Activated T-cell treated with anti-CD3 and anti-CD28 coated beads, Interleukin-2, amount 50 U/mL, for 24 hours (primary cell): ENCODE data around the gene KDM5A.
"Not testable (repeated sequence)": the region's sequence is repeated elsewhere in the genome, so short reads cannot be mapped to it uniquely, and the experiment has no call there.

Experiments used
- DNase-seq: peaks from one replicate; pipeline ENCODE4 v3.0.0-alpha.2; 2020
- H3K27ac Mint-ChIP-seq: 2 replicates; pipeline ENCODE4 v1.8.0; 2020; ENCODE audit warnings: mild to moderate bottlenecking, mixed read lengths
- H3K27me3 Mint-ChIP-seq: 2 replicates; pipeline ENCODE4 v1.8.0; 2020; ENCODE audit warnings: mixed read lengths
- H3K36me3 Mint-ChIP-seq: 2 replicates; pipeline ENCODE4 v1.8.0; 2020; ENCODE audit warnings: low read depth, mixed read lengths
- H3K4me1 Mint-ChIP-seq: 2 replicates; pipeline ENCODE4 v1.8.0; 2020; ENCODE audit warnings: low read depth, mixed read lengths
- H3K4me3 Mint-ChIP-seq: 2 replicates; pipeline ENCODE4 v1.8.0; 2020; ENCODE audit warnings: mild to moderate bottlenecking, moderate library complexity, mixed read lengths
- H3K9me3 Mint-ChIP-seq: 2 replicates; pipeline ENCODE4 v1.8.0; 2020; ENCODE audit warnings: mixed read lengths

KDM5A gene

DNA sequence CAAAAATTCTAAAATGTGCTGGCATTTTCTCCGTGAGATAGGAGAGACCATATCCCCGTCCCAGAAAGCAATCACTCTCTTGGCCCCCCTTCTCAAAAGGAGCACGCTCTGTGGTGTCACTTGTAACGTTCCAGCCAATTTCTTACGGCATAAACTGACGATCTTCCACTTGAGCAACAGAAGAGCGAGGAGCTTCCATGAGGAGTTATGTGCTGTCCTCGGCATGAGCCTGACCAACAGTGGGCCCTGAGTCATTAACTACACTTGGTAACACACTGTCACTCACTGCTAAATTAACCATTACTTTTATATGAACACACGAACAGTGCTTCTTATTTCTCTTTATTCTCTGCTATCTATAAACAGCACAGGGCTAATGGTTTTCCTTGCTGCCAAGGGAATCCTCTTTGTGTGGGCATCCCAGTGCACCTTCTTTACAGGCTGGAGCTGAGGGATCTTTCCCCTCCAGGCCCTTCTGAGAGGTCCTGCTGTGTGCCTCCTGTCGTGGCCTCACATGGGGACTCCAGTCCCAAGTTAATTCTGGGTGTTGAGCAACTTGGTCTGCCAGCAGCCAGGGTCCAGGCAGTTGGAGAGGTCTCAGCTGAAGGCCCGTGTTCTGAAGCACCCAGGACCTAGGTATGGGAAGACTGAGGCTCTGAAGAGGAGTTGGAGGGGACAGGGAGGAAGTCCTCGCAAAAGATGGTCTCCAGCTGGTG, 135.8 kb downstream of the KDM5A start:
- H3K27me3 Mint-ChIP-seq, result peaks cover 42% of the 10 kb centered on the region

DNA sequence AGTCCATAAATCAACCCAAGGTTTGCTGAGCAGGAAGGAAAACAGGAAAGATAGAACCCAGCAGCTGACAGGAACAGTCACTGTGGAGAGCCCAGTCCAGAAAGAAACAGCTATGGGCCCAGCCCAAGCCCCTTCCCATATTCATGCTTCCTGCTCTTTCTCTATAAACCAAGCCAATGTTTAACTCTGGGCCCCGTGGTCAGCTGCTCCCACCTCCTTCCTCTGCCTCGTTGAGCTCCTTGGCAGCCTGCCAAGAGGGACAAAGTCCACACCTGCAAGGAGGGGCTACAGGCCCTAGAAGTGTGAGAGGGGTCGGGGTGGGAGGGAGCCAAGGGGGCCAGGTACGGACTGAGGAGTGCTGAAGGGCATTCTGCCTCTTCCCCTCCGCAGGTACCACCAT, 136.5 kb downstream of the KDM5A start:
- no peaks in the 10 kb centered on the region for H3K36me3 Mint-ChIP-seq
- peaks cover 36% of the 10 kb centered on the region for H3K27me3 Mint-ChIP-seq
- peaks cover 6% of the 10 kb centered on the region for H3K9me3 Mint-ChIP-seq
- DNase-seq, result no peak
- no peak overlapping the region for H3K27ac Mint-ChIP-seq
- H3K4me3 Mint-ChIP-seq, result no peak overlapping the region
- H3K4me1 Mint-ChIP-seq, result no peaks in the 10 kb centered on the region

More for the DNA sequence above, 135.8 kb downstream of the KDM5A start:
- Mint-ChIP-seq H3K4me1 (no peaks in the 10 kb centered on the region), H3K9me3 (peaks cover 1% of the 10 kb centered on the region), H3K27ac (no peak overlapping the region), H3K4me3 (no peak overlapping the region), H3K36me3 (no peaks in the 10 kb centered on the region)
- no peak for DNase-seq

DNA sequence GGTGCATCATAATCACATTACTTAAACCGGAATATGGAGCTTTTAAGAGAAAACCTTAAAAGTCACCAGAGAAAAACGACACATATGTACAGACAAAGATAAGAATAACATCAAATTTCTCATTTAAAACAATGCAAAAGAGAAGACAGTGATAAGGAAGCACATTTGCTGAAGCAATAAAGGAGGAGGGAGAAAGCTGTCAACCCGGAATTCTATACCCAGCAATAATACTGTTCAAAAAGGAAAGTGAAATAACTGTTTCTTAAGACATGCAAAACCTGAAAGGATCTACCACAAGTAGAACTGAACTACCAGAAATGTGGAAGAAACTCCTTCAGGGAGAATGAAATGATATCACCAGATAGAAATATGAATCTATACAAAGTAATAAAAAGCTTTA, 141.8 kb downstream of the KDM5A start:
- Mint-ChIP-seq H3K4me1 (no peaks in the 10 kb centered on the region), H3K36me3 (no peaks in the 10 kb centered on the region)

DNA sequence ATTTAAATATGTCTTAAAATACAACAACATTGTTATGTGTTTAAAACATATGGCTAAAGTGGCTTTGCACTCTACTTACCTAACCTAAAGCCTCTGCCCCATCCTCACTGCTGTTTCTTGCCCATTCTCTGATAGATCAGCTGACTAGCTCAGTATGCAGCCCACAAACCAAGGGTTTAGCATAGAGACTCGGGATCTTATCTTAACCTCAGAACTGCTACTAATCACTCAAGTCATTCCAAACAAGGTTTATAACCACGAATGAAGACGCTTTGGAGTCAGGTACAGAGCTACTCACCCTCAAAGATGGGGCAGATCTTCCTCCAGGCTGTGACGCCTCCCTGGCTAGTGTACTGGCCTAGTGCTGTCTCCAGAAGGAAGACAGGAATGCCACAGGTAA, 145.7 kb downstream of the KDM5A start:
- no peaks in the 10 kb centered on the region for H3K4me1 Mint-ChIP-seq
- no peak for DNase-seq
- H3K4me3 Mint-ChIP-seq, result no peak overlapping the region
- H3K36me3 Mint-ChIP-seq, result no peaks in the 10 kb centered on the region
- H3K27ac Mint-ChIP-seq, result no peak overlapping the region
- peaks cover 19% of the 10 kb centered on the region for H3K27me3 Mint-ChIP-seq
- peaks cover 17% of the 10 kb centered on the region for H3K9me3 Mint-ChIP-seq

More for the DNA sequence above, 141.8 kb downstream of the KDM5A start:
- no peak overlapping the region for H3K27ac Mint-ChIP-seq
- H3K27me3 Mint-ChIP-seq, result peaks cover 15% of the 10 kb centered on the region
- no peak overlapping the region for H3K4me3 Mint-ChIP-seq
- peaks cover 18% of the 10 kb centered on the region for H3K9me3 Mint-ChIP-seq
- DNase-seq, result no peak

DNA sequence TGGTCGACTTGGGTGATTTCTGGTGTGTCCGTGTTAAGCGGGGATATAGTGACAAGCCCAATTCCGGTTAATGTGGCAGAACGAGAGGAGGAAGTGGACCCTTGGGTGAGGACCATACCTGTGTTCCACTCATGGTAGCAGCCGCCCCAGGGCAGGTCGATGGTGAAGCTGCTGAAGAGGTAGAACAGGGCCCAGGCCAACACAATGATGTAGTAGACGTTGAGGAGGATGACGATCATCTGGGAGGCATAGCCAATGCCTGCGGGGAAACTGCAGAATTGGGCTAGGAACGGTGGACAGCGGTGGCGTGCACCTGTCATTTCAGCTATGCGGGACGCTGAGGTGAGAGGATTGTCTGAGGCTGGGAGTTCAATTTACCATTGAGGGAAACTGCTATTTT, 146.6 kb downstream of the KDM5A start:
- H3K36me3 Mint-ChIP-seq, result no peaks in the 10 kb centered on the region
- no peaks in the 10 kb centered on the region for H3K4me1 Mint-ChIP-seq
- DNase-seq, result no peak
- no peak overlapping the region for H3K4me3 Mint-ChIP-seq
- H3K27me3 Mint-ChIP-seq, result peaks cover 19% of the 10 kb centered on the region
- H3K9me3 Mint-ChIP-seq, result peaks cover 12% of the 10 kb centered on the region
- H3K27ac Mint-ChIP-seq, result no peak overlapping the region

DNA sequence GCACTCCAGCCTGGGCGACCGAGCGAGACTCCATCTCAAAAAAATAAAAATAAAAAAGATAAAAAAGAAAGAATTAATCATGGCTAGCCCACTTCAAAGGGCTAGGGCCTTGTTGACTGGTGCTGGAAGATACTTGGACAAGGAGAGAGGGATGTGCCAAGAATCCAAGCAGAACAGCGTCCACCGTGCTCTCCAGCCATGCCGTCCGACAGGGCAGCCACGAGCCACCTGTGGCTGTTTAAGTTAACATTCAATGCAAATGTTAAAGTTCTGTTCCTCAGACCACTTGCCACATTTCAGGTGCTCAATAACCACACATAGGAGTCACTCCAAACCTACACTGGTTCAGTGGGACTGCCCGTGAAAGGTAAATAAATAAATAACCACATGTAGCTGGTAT, 147.9 kb downstream of the KDM5A start:
- peaks cover 21% of the 10 kb centered on the region for H3K27me3 Mint-ChIP-seq
- no peaks in the 10 kb centered on the region for H3K4me1 Mint-ChIP-seq

DNA sequence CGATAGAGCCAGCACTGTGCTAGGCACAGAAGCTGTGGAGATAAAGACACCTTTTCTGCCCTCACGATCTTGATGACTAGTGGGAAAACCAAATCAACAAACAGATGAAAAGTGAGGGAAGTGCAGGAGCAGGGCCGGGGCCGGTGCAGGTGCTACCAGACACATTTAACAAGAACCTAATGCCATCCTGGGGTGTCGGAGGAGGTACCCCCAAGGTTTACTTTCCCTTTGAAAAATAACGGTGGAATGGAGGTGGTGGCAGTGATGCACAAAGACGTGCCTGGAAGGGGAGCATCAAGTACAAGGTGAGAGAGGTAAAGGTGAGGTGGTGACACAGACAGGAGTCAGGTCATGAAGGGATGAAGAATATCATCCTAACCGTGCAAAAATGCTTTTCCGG, 148.6 kb downstream of the KDM5A start:
- Mint-ChIP-seq H3K4me3 (no peak overlapping the region), H3K36me3 (no peaks in the 10 kb centered on the region), H3K9me3 (peaks cover 12% of the 10 kb centered on the region), H3K27me3 (peaks cover 21% of the 10 kb centered on the region), H3K27ac (no peak overlapping the region), H3K4me1 (no peaks in the 10 kb centered on the region)
- DNase-seq, result no peak

More for the DNA sequence above, 147.9 kb downstream of the KDM5A start:
- H3K9me3 Mint-ChIP-seq, result peaks cover 8% of the 10 kb centered on the region
- no peak overlapping the region for H3K27ac Mint-ChIP-seq
- no peak overlapping the region for H3K4me3 Mint-ChIP-seq
- no peak for DNase-seq
- H3K36me3 Mint-ChIP-seq, result no peaks in the 10 kb centered on the region

DNA sequence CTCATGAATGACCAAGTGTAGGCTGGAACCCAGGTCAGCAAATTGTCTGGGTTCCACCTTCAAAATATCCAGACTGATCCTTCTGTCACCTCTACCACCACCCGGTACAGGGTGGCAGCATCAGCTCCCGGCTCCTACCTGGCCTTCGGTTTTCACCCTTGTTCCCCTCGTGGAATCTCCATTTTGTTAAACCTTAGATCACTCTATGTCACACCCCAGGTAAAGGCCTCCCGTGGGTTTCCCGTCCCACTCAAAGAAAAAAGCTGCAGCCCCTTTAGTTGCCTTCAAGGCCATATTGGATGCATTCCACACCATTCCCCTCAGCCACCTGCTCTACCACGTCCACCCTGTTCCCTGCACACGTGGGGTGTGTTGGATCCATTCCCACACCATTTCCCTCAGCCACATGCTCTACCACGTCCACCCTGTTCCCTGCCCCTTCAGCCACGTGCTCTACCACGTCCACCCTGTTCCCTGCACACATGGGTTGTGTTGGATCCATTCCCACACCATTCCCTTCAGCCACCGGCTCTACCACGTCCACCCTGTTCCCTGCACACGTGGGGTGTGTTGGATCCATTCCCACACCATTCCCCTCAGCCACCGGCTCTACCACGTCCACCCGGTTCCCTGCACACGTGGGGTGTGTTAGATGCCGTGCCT, 150.3 kb downstream of the KDM5A start:
- H3K4me3 Mint-ChIP-seq, result no peak overlapping the region
- no peak for DNase-seq
- no peaks in the 10 kb centered on the region for H3K36me3 Mint-ChIP-seq
- H3K9me3 Mint-ChIP-seq, result peaks cover 11% of the 10 kb centered on the region
- peaks cover 18% of the 10 kb centered on the region for H3K27me3 Mint-ChIP-seq
- H3K4me1 Mint-ChIP-seq, result no peaks in the 10 kb centered on the region
- no peak overlapping the region for H3K27ac Mint-ChIP-seq

DNA sequence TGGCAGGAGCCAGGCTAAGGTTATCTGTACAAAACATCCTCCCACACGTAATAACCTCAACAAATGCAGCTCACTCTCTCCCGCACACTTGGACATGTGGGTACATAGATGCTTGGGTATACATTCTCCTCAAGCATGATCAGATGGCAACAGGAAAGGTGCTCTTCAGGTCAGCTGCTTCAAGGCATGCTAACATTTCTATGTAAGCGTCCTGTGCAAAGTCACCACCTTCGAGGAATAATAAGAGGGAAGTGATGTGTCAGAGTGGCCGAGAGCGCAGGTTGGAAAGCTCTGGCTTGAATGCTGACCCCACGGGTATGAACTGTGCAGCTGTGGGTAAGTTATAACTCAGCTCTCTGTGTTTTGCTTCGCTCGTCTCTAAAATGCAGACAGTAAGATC, 151.0 kb downstream of the KDM5A start:
- H3K4me3 Mint-ChIP-seq, result no peak overlapping the region
- no peak overlapping the region for H3K27ac Mint-ChIP-seq
- DNase-seq, result no peak
- H3K36me3 Mint-ChIP-seq, result no peaks in the 10 kb centered on the region
- H3K9me3 Mint-ChIP-seq, result peaks cover 11% of the 10 kb centered on the region
- no peaks in the 10 kb centered on the region for H3K4me1 Mint-ChIP-seq
- peaks cover 13% of the 10 kb centered on the region for H3K27me3 Mint-ChIP-seq

DNA sequence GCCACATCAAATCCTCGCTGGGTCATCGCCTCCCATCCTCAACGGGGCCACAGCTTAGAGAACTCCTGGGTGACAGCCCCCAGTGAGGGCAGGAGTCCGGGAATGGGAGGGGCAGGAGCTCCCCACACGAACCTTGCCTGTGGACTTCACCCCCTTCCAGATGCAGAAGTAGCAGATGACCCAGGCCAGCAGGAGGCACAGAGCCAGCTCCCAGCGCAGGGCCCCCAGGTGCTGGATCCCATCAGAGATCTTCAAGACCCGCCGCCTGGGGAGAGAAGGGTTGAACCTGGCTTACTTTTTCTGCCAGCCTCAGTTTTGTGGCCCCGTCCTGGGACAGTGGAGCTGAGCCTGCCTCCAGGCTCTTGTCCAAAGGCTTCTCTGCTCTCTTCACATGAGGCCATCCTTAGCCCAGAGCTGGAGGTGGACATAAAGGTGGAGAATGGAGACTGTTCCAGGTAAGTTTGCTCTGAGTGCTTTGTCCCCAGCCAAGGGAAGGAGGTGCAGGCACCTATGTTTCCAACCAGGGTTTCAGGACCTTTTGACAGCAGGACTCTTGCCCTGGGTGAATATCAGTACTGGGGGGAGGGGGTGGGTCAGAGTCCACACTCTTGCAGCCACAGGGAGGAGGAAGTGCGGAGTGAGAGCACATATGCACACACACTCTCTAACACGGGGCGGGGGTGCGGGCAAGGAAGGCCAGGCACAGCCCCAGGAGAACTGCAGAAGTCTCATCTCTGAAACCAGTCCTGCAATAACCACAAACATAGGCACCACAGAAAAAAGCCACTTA, 151.9 kb downstream of the KDM5A start:
- Mint-ChIP-seq H3K4me3 (no peak overlapping the region), H3K36me3 (no peaks in the 10 kb centered on the region), H3K27me3 (peaks cover 8% of the 10 kb centered on the region), H3K27ac (no peak overlapping the region), H3K9me3 (peaks cover 11% of the 10 kb centered on the region), H3K4me1 (no peaks in the 10 kb centered on the region)
- no peak for DNase-seq

DNA sequence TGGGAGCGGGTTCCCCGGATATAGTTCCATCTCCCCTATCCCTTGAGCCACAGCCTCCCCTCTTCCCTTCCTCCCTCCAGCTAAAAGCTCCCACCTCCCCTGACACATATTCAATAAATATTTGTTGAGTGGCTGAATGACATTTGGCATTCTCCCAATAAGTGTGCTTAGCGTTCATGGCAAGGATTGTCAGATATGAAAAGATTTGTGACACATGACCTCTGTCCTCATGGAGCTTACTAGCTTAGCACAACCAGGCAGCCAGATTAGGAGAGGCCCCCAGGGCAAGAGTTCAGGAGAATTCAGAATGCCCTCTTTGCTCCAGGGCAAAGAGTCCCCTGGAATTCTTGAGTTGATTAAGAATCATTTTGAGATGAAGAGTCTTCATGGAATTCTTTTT, 152.7 kb downstream of the KDM5A start:
- peaks cover 6% of the 10 kb centered on the region for H3K27me3 Mint-ChIP-seq
- H3K9me3 Mint-ChIP-seq, result peaks cover 11% of the 10 kb centered on the region
- no peaks in the 10 kb centered on the region for H3K36me3 Mint-ChIP-seq
- no peak overlapping the region for H3K4me3 Mint-ChIP-seq
- DNase-seq, result no peak
- no peak overlapping the region for H3K27ac Mint-ChIP-seq
- H3K4me1 Mint-ChIP-seq, result no peaks in the 10 kb centered on the region

DNA sequence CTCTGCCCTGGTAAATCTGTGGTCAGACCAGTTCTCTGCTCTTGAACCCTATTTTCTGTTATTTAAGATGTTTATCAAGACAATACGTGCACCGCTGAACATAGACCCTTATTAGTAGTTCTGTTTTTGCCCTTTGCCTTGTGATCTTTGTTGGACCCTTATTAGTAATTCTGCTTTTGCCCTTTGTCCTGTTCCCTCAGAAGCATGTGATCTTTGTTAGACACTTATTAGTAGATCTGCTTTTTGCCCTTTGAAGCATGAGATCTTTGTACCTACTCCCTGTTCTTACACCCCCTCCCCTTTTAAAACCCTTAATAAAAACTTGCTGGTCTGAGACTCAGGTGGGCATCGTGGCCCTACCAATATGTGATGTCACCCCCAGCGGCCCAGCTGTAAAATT, 153.2 kb downstream of the KDM5A start:
- H3K27me3 Mint-ChIP-seq, H3K4me1 Mint-ChIP-seq, H3K4me3 Mint-ChIP-seq, H3K27ac Mint-ChIP-seq, H3K36me3 Mint-ChIP-seq, DNase-seq: not testable (repeated sequence)
- peaks cover 11% of the 10 kb centered on the region for H3K9me3 Mint-ChIP-seq

DNA sequence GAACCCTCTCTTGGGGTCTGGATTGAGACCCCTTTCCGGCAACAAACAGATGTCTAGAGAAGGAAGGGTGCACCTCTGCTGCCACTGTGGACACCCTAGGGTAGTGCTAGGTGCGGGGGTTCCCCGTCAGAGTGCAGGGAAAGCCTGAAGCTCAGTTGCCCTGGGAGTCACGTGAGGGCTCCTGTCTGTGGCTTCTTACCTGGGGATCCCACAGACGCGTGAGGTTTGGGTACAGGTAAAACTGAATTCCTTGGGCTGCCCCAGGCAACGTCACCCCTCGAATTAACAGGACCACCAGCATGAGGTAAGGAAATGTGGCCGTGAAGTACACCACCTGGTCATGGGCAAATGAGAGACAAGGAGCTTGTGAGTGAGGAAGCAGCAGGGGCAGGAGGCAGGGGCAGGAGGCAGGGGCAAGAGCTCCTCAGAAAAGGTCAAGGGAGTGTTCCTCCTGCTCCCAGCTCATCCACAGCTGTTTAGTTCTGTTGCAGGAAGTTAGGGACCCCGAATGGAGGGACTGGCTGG, 154.2 kb downstream of the KDM5A start:
- Mint-ChIP-seq H3K27me3 (peaks cover 2% of the 10 kb centered on the region), H3K36me3 (no peaks in the 10 kb centered on the region), H3K27ac (no peak overlapping the region), H3K9me3 (peaks cover 11% of the 10 kb centered on the region), H3K4me3 (no peak overlapping the region), H3K4me1 (no peaks in the 10 kb centered on the region)
- no peak for DNase-seq

DNA sequence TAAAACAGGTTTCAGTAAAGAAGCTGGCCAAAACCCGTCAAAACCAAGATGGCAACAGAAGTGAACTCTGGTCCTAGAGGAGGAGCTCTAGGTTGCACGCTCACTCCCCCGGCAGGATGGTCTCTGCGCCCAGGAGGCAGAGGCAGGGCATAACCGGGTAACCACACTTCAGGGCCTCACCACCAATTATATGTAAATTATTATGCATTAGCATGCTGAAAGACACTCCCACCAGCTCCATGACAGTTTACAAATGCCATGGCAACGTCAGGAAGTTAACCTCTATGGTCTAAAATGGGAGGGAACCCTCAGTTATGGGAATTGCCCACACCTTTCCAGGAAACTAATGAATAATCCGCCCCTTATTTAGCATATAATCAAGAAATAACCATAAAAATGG, 155.1 kb downstream of the KDM5A start:
- peaks cover 2% of the 10 kb centered on the region for H3K27me3 Mint-ChIP-seq
- H3K36me3 Mint-ChIP-seq, result no peaks in the 10 kb centered on the region
- H3K9me3 Mint-ChIP-seq, result peaks cover 11% of the 10 kb centered on the region
- DNase-seq, result no peak
- H3K4me1 Mint-ChIP-seq, result no peaks in the 10 kb centered on the region
- H3K4me3 Mint-ChIP-seq, result no peak overlapping the region
- H3K27ac Mint-ChIP-seq, result no peak overlapping the region

DNA sequence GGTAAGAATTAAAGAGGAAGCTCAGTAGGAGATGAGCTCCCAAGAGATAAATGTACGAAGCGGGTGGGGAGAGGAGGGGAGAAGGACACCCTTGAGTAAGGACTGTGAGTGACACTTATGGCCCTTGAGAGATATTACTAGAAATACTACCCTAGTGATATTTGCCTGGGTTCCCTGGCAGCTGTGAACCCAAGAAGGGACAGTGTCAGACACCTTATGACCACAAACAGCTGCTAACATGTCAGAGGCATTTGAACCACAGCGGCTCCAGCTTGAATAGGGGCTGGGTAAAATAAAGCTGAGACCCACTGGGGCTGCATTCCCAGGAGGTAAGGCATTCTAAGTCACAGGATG, 155.5 kb downstream of the KDM5A start:
- H3K9me3 Mint-ChIP-seq, result peaks cover 11% of the 10 kb centered on the region
- H3K36me3 Mint-ChIP-seq, result no peaks in the 10 kb centered on the region
- no peaks in the 10 kb centered on the region for H3K4me1 Mint-ChIP-seq
- H3K27me3 Mint-ChIP-seq, result peaks cover 2% of the 10 kb centered on the region
- no peak overlapping the region for H3K4me3 Mint-ChIP-seq
- DNase-seq, result no peak
- H3K27ac Mint-ChIP-seq, result no peak overlapping the region
